Skeletal muscle satellite cell (primary cell): ENCODE measurements around the gene TMEM221.

Experiments used
- H3K27me3 ChIP-seq: 2 replicates; pipeline ENCODE4 v1.7.0; 2013; ENCODE audit warnings: low read length; ENCODE audit not compliant: control insufficient read depth, insufficient read depth
- H3K36me3 ChIP-seq: 2 replicates; pipeline ENCODE4 v1.7.0; 2013; ENCODE audit warnings: mild to moderate bottlenecking, control low read depth, low read length; ENCODE audit not compliant: insufficient read depth
- H3K4me1 ChIP-seq: 2 replicates; pipeline ENCODE4 v1.7.0; 2013; ENCODE audit warnings: low read length; ENCODE audit not compliant: control insufficient read depth, insufficient read depth
- H3K4me2 ChIP-seq: 2 replicates; pipeline ENCODE4 v1.7.0; 2013; ENCODE audit warnings: mild to moderate bottlenecking, low read length
- H3K4me3 ChIP-seq: 2 replicates; pipeline ENCODE4 v1.7.0; 2013; ENCODE audit warnings: low read length
- H3K9ac ChIP-seq: 2 replicates; pipeline ENCODE4 v1.7.0; 2013; ENCODE audit warnings: mild to moderate bottlenecking, low read depth, low read length, moderate library complexity
- H3K9me3 ChIP-seq: replicated peaks from 2 replicates; pipeline ENCODE4 v1.7.0; 2013; ENCODE audit warnings: mild to moderate bottlenecking, control low read depth, low read length

TMEM221 gene

DNA sequence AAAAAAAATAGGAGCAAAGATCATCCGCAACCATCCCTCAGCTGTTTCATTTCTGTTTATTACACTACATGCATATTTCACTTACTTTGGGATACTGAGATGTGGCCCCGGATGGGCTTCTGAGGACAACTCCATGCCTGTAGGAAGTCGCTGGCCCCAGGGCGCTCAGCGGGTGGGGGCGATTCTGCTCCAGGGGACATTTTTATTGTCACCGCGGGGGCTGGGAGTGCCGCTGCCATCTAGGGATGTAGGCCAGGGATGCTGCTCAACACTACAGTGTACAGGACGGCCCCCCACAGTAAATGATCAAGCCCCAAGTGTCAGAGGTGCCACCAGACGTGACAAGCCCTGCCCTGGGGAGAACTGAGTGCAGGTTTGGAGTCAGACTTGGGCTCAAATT lies 36.7 kb downstream of the TMEM221 start:
- Histone ChIP-seq H3K4me3 (no peak overlapping the region), H3K9ac (no peak overlapping the region), H3K9me3 (no peaks in the 10 kb centered on the region), H3K4me2 (no peak overlapping the region), H3K36me3 (no peaks in the 10 kb centered on the region), H3K4me1 (peaks cover under 1% of the 10 kb centered on the region), H3K27me3 (peaks cover 28% of the 10 kb centered on the region)

DNA sequence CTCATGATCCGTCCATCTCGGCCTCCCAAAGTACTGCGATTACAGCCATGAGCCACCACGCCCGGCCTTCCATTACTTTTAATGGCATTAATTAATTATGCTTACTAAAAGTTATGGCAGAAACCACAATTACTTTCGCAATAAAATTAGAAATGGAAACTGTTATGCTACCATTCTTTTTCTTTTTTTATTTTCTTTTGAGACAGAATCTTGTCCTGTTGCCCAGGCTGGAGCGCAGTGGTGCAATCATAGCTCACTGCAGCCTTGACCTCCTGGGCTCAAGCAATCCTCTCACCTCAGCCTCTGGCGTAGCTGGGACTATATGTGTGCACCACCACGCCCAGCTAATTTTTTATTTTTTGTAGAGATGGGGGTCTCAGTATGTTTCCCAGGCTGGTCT lies 38.5 kb downstream of the TMEM221 start:
- H3K9ac ChIP-seq, result no peak overlapping the region
- H3K4me1 ChIP-seq, result peaks cover 13% of the 10 kb centered on the region
- H3K9me3 ChIP-seq, result no peaks in the 10 kb centered on the region
- H3K4me2 ChIP-seq, result no peak overlapping the region
- no peak overlapping the region for H3K4me3 ChIP-seq
- no peaks in the 10 kb centered on the region for H3K36me3 ChIP-seq
- peaks cover 23% of the 10 kb centered on the region for H3K27me3 ChIP-seq

DNA sequence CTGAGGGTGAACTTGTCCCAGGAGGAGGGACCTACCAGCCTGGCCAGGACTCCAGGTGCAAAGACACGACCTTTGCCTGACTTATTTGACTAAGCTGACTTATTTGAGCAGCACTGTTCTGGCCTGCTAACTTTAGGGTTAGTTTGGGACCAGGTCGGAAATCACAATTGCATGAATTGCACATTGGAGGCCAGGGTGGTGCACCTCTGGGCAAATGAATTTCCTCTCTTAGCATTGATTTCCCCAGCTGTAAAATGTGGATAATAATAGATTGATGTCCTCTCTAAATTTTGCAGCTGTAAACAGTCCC lies 41.6 kb downstream of the TMEM221 start:
- Histone ChIP-seq H3K36me3 (no peaks in the 10 kb centered on the region), H3K4me3 (no peak overlapping the region), H3K4me2 (no peak overlapping the region), H3K9me3 (no peaks in the 10 kb centered on the region), H3K4me1 (peaks cover 13% of the 10 kb centered on the region), H3K9ac (no peak overlapping the region), H3K27me3 (peaks cover 6% of the 10 kb centered on the region)

DNA sequence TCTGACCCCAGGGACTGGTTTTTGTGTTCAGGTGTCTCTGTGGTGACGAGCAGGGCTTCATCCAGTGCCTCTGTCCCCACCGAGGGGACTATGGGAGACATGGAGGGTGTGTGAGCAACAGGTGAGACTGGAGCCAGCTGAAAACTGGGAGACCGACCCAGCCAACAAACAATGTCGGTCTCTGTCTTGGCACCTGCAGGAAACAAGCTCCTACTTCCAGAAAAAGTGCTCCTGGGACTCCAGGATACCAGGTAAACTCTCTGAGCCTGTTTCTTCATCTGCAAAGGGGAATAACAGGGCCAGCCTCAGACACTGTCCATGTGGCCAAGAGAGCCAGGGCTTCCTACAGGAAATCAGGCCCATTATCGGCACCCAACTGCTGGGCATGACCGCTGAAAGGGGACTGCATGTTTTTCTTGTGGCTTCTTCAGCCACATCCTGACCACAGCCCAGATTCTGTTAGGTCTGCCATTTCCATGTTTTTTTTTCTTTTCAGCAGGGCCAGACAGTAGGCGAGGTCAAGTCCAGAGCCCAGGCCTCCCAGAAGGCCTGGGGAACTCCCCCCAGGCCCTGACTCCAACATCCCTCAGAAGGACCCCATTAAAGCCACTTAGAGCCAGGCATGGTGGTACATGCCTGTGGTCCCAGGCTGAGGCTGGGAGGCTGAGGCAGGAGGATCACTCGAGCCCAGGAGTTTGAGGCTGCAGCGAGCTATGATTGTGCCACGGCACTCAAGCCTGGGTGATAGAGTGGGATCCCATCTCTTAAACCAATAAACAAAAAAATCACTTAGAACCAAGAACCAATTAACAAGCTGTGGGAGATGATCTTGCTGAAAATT lies 42.2 kb downstream of the TMEM221 start:
- H3K27me3 ChIP-seq, result peaks cover 4% of the 10 kb centered on the region
- no peaks in the 10 kb centered on the region for H3K9me3 ChIP-seq
- H3K9ac ChIP-seq, result no peak overlapping the region
- H3K4me2 ChIP-seq, result peak overlapping the region; percentile 21
- peaks cover 13% of the 10 kb centered on the region for H3K4me1 ChIP-seq
- no peaks in the 10 kb centered on the region for H3K36me3 ChIP-seq
- H3K4me3 ChIP-seq, result no peak overlapping the region

DNA sequence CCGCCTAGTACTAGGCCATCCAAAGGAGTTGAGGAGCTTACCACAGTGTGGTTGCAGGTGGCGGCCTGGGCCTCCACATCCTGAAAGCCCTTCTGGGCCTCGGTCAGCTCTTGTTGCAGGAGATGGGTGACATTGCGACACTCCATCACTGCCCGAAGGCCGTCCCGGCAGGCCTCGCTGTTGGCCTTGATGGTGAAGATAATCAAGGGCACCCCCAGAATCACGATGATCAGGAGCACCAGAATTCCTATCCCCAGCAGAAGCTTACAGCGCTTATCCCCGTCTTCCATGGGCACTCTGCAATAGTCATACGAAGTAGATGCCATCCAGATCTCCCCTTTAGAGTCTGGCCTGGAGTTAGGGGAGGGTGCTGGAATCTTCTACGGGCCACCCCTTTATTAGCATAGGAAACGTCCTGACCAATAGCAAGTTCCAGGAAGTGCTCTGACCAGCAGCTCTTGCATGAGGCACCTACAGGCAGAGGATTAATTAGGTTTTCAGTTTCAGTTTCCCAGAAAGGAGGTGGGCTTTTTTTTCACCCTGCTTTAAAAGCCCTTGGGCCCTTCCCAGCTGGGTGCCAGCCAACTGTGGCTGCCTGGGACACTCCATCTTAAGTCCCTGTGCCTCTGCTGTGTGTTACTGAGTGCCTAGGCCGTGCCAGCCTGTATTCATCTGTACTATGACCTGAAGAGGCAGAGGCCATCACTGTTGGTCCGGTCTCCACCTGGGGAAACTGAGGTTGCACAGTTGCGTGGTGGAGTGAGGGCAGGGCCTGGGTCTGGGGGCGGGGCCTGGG lies 43.0 kb downstream of the TMEM221 start, which contains the start of gene BST2:
Gene BST2 (minus strand): TSS at position 381 of the 796 bp plus-strand sequence. CDS start 55 bp downstream, at position 326.
- H3K4me1 ChIP-seq, result peaks cover 13% of the 10 kb centered on the region
- H3K9ac ChIP-seq, result no peak within 1 kb of the TSS

DNA sequence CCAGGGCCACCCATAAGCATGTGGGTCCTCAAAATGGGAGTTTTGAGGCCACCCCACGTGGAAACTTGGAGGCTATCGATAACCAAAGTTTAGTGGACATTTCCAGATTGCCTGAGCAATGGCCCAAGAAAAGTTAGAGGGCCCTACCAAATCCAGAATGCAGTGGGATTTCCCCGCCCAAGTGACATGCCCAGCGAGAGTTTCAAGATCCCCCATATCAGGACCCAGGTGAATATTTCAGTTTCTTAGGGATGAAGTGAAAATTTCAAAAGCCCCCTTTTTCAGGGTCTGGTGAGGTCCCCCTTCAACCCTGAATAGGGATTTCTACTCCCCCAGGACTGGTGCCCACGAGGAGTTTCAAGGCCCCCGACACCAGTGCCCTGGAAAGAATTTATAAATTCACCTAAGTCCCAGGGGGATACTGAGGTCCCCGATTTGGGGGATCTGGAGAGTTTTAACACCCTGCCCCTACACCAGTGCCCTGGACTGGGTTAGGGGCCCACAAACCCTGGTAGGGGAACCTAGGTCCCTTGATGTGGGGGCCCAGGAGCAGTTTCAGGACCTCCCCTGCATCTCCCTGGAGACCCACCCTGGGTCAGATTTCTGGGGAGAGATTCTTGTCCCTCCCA lies 43.7 kb downstream of the TMEM221 start:
- H3K4me3 ChIP-seq, result no peak overlapping the region
- no peak overlapping the region for H3K4me2 ChIP-seq
- peaks cover 4% of the 10 kb centered on the region for H3K27me3 ChIP-seq
- no peak overlapping the region for H3K9ac ChIP-seq
- no peaks in the 10 kb centered on the region for H3K9me3 ChIP-seq
- no peaks in the 10 kb centered on the region for H3K36me3 ChIP-seq
- H3K4me1 ChIP-seq, result peaks cover 13% of the 10 kb centered on the region

More for the DNA sequence above, 43.0 kb downstream of the TMEM221 start, which contains the start of gene BST2:
- Histone ChIP-seq H3K4me3 (no peak within 1 kb of the TSS), H3K9me3 (no peaks in the 10 kb centered on the region), H3K36me3 (no peaks in the 10 kb centered on the region), H3K4me2 (peak within 1 kb of the TSS; percentile 21), H3K27me3 (peaks cover 4% of the 10 kb centered on the region)

DNA sequence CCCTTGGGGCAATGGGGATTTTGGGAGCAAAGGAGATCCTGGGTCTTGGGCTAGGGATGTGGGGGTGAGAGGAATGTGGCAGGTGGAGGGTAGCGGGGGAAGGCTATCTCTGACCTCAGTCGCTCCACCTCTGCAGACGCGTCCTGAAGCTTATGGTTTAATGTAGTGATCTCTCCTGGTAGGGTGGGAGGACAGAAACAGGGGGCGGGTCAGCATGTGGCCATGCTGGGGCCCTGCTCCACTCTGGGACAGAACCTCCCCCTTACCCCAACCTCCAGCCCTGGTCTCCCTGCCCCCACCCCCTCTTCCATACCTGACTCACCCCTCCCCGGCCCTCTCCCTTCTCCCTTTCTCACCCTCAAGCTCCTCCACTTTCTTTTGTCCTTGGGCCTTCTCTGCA lies 44.5 kb downstream of the TMEM221 start:
- Histone ChIP-seq H3K36me3 (no peaks in the 10 kb centered on the region), H3K9ac (no peak overlapping the region), H3K4me1 (peaks cover 13% of the 10 kb centered on the region), H3K4me3 (no peak overlapping the region), H3K9me3 (no peaks in the 10 kb centered on the region), H3K4me2 (no peak overlapping the region), H3K27me3 (peaks cover 4% of the 10 kb centered on the region)

DNA sequence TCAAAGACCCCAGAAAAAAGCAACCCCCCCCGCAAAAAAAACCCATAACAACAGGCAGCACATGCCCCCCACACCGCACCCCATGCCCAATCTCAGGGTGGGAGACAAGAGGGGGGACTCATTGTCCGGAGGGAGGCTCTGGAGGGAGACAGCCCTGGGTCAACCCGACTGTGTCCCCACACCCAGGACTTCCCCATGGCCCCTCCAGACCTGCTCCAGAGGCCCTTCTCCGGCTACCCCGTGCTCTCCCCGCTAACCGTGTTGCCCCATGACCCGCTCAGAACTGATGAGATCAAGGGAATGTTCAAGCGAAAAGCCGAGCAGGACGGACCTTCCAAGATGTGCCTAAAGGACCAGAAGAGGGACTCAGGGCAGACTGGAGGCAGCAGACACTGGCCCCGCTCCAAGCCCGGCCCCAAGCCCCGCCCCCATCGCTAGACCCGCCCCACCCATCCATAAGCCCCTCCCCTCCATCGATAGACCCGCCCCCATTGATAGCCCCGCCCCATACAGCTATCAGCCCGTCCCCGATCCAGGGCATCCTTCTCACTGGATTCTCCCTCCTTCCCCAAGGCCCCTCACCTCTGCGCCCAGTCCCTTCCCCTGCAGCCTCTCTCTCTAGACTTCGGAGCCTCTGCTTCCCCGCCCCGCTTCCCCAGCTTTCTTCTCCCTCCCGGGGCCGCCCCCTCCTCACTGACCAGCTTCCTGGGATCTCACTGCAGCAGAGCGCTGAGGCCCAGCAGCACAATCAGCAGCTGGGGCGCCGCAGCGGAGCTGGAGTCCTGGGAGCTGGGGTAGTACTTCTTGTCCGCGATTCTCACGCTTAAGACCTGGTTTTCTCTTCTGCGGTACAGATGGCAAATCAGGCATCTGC lies 45.2 kb downstream of the TMEM221 start:
- H3K27me3 ChIP-seq, result peaks cover 4% of the 10 kb centered on the region
- H3K36me3 ChIP-seq, result no peaks in the 10 kb centered on the region
- H3K4me1 ChIP-seq, result peaks cover 13% of the 10 kb centered on the region
- no peak overlapping the region for H3K4me2 ChIP-seq
- no peaks in the 10 kb centered on the region for H3K9me3 ChIP-seq
- no peak overlapping the region for H3K4me3 ChIP-seq
- H3K9ac ChIP-seq, result no peak overlapping the region

DNA sequence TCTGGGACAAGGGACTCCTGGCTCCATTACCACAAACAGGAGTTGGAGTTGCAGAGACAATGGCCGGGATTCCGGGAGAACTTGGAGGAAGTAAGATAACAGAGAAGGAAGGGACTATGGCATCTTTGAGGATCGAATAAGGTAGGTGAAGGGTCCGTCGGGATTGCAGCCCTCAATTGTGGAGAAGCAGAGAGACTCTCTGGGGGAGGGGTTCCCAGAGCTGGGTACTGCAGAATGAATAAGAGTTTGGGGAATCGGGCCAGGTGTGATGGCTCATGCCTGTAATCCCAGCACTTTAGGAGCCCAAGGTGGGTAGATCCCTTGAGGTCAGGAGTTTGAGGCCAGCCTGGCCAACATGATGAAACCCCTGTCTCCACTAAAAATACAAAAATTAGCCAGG lies 46.8 kb downstream of the TMEM221 start:
- Histone ChIP-seq H3K36me3 (no peaks in the 10 kb centered on the region), H3K9me3 (no peaks in the 10 kb centered on the region), H3K4me2 (no peak overlapping the region), H3K9ac (no peak overlapping the region), H3K4me1 (peaks cover 11% of the 10 kb centered on the region), H3K27me3 (peaks cover 4% of the 10 kb centered on the region), H3K4me3 (no peak overlapping the region)

DNA sequence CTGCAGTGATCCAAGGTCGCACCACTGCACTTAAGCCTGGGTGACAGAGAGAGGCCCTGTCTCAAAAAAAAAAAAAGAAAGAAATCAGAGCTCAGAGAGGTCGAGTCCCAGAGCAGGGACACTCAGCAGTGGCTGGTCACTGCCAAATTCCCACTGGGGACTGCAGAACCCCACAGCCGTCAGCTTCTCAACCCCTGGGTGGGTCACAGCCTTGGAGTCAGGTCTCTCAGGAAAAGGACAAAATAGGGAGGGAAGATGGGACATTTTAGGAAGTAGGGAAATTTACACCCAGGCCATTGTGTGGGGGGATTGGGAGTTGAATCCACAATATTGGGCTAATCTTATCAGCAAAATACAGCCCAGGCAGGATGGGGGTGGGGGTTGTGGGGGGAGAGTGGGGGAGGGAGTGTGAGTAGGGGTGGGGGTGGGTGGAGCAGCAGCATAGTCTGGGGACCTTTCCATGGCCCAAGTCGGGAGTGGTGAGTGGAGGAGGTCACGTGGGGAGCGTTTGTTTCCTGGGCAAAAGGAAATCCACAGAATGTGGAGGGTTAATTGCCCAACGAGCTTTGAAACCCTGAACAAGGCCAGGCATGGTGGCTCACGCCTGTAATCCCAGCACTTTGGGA lies 49.5 kb downstream of the TMEM221 start:
- Histone ChIP-seq H3K4me1 (peaks cover 3% of the 10 kb centered on the region), H3K4me3 (no peak overlapping the region), H3K36me3 (no peaks in the 10 kb centered on the region), H3K27me3 (peaks cover 7% of the 10 kb centered on the region), H3K9me3 (no peaks in the 10 kb centered on the region), H3K9ac (no peak overlapping the region), H3K4me2 (no peak overlapping the region)
